HG03575 (cell line): ENCODE data around the gene SLC26A8.
"Not testable (repeated sequence)": the region's sequence is repeated elsewhere in the genome, so short reads cannot be mapped to it uniquely, and the experiment has no call there.

Experiments
- ATAC-seq: cut with Tn5 transposase; IDR thresholded peaks from one replicate; pipeline ENCODE4 v1.9.1; 2021; ENCODE audit not compliant: unreplicated experiment, insufficient number of reproducible peaks, low FRiP score; ENCODE audit errors: extremely low read depth

The SLC26A8 gene

DNA sequence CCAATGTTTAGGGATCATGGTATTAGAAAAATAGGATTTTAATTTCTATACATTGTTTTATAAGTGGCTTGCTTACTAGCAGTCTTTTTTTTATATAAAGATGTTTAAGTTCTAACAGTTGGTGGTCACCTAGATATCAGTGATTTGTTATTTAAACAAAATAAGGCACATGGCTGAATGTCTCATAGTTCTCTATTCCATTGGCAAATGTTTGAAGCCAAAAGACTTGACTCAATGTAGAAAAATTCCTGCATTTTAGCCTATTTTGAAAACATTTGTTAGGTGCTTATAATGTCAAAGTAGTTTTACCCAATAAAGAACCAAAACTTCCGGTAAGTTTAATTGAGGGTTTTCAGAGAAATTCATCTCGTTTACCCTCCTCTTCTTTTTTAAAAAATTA is 30.0 kb upstream of the SLC26A8 start:
- ATAC-seq: no peak

DNA sequence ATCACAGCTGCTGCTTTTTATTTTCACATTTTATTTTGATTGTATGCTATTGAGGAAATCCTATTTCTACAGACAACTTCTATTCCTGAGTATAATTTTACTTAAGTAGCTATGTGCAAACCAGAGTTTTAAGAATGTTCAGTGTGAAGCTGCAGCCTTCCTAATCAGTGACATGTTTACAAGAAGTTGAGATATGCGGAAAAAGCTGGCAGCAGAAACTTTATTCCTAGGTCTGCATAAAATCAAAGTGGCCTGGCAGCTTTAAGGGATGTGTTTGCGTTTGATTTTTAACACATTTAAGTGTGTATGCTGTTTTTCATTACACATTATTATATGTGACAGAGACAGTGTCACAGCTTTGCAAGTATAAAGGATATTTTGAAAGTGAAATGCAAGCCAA is 29.4 kb upstream of the SLC26A8 start:
- no peak for ATAC-seq

DNA sequence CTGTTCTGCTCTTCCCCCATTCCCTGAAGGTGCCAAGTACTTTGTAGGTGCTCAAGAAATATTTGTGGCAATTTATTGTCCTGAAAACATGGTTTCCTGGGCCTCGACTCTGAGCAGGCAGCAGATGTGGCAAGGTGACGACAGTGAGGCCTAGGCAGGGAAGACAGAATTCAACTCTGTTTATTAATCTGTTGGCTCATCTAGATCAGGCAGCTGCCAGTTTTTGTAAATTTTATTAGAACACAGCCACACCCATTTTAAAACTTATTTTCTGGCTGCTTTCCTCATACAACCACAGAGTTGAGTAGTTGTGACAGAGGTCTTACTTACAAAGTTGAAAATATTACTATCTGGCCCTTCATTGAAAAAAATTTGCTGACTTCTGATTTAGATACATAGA is 27.7 kb upstream of the SLC26A8 start:
- no peak for ATAC-seq

DNA sequence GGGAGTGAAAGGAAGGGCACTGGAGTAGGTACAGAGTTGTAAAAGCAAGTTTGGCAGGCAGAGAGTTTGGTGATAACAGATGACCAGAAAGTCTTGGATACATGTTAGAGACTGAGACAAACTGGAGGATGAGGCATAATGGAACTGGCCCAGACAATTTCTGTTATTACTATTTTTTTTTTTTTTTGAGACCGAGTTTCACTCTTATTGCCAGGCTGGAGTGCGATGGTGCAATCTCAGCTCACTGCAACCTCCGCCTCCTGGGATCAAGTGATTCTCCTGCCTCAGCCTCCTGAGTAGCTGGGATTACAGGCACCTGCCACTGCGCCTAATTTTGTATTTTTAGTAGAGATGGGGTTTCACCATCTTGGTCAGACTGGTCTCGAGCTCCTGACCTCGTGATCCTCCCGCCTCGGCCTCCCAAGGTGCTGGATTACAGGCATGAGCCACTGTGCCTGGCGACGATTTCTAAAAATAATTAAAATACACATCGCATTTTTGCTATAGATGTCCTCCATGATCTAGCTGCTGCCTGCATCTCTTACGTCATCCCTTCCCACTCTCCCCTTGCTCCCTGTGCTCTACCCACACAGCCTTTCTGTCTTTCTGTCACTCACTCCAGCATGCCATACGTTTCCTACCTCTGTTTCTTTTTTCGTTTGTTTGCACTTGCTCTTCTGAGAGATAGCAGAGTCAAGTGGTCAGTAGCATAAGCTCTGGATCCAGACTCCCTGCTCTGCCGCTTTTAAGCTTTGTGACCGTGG is 26.7 kb upstream of the SLC26A8 start:
- ATAC-seq: no peak

DNA sequence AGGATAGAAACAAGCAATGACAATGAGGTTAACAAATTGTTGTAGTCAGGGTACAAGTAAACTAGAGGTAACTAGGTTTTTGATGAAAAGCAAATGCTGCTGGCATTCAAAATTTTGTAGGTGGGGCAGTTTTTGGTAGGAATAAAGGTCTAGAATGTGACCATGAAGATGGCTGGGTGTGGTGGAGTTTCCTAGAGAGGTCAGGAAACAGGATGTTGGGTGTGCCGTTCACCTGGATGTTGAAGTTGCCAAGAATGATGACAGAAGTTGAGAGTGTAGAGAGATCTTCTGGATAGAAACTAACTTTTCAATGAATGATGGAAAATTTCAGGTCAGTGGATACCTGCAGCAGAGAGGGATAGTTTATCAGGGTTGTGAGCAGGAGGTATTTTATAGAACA is 25.9 kb upstream of the SLC26A8 start:
- ATAC-seq: no peak

DNA sequence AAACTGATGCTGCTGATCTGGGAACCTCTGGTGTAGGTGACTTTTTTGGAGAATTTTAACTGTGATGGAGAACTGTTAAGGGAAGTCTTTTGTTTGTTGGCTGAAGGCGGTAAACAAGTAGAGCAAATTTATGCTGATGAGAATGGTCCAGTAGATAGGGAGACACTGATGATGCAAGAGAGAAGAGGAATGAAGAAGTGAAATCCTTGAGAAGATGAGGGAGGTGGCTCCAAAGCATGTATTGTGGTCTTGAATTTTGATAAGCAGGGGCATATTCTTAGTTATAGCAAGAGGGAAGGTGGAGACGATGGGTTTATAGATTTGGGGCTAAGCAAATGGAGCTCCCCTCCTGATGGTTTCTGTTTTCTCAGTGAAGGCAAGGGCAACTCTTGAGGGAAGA is 25.1 kb upstream of the SLC26A8 start:
- no peak for ATAC-seq

DNA sequence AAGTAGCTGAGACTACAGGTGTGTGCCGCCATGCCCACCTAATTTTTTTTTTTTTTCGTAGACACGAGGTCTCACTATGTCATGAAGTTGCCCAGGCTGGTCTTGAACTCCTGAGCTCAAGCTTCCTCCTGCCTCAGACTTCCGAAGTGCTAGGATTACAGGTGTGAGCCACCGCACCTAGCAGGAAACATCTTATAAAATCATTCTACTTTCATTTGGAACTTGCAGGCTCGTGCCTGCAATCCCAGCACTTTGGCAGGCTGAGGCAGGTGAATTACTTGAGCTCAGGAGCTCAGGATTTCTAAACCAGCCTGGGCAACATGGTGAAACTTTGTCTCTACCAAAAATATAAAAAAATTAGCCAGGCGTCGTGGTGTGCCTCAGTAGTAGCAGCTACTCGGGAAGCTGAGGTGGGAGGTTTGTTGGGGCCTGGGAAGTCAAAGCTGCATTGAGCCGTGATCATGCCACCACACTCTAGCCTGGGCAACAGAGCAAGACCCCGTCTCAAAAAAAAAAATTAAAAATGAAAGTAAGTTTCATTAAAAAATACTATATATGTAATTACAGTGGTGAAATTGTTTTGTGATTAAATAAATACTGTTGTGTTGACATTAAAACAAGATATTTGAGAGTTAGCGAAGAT is 18.3 kb upstream of the SLC26A8 start:
- no peak for ATAC-seq

DNA sequence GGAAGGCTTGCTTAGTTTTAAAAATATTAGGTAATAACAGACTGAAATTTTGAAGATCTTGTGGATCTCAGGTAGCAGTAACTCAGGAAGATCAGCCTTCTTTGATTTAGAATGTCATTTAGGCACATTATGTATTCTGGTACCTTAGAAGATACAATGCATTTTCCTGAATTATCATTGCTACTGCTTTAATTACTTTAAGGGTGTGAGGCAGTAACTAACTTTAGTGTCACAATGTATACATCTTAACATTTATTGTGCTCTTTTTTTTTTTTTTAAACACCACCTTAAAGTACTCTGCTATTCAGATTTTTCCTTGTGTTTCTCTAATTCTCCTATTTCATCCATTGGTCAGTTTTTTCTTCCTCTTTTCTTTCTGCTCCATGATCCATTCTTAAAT is 16.5 kb upstream of the SLC26A8 start:
- no peak for ATAC-seq

DNA sequence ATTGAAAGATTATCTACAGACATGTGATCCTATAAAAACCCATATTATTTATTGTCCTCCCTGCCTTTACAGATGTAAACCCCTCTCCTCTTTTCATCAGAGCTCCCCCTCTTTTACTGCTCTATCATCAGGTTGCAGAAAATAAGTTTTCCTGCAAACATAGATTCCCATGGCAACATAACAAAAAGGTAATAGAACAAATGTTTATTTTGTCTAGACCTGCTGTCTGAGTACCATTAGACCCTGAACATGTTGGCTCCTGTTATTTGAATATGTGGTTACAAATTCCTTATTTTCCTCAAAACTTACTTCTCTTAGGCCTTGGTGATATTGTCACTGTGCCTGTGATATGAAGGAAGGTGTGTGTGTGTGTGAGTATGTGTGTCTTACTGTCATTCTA is 14.7 kb upstream of the SLC26A8 start:
- no peak for ATAC-seq

DNA sequence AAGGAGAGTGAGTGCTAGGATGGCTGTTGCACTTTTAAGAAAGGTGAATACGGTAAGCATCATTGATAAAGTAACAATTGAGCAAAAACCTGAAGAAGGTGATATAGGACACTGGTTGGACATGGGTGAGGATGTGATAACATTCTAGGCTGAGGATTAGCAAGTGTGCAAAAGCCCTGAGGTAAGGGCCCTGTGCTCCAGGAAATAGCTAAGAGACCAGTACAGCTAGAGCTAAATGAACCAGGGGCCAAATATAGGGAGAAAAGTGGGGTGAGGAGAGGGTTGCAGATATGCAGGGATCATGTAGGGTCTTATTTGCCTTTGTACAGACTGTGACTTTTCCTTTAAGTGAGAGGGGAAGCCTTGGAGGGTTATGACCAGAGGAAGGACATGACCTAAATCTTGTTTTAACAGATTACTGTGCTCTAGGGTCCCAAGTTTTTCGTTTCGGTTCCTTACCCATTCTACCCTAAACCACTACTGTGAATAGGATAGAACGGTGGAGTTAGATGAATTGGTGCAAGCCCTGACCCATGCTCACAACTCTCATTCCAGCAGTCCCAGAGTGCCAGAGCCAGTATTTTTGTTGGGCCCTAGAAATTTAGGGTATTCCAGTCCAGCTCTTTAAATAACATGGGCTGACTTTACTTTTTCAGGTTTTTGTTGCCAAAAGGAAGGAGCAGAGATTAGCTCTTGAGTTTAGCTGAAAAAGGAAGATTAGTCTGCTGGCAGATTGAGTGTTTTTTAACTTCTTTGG is 13.9 kb upstream of the SLC26A8 start:
- ATAC-seq: no peak

DNA sequence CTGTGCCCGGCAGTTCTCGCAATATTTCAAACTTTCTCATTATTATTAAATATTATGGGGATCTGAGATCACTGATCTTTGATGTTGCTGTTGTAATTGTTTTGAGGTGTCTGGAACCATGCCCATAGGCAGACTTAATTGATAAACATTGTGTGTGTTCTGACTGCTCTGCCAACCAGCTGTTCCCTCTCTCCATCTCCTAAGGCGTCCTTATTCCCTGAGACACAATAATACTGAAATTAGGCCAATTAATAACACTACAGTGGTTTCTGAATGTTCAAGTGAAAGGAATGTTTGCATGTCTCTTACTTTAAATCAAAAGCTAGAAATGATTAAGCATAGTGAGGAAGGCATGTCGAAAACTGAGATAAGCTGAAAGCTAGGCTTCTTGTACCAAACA is 10.8 kb upstream of the SLC26A8 start:
- ATAC-seq: no peak

DNA sequence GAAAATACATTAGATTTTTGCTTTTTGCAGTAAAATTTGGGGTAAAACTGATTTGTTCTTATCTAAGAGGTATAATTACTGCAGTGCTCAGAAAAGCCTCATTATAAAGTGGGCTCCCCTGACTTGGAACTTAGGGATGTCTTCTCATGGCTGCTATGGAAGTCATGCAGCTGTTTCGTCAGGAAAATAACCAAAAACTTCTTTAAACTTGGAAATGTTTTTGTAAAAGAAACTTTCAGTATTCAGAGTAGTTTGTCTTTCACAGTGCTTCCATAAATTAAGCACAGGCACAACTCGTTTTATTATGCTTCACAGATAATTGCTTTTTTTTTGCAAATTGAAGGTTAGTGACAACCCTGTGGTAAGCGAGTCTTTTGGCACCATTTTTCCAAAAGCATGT is 10.0 kb upstream of the SLC26A8 start:
- no peak for ATAC-seq

DNA sequence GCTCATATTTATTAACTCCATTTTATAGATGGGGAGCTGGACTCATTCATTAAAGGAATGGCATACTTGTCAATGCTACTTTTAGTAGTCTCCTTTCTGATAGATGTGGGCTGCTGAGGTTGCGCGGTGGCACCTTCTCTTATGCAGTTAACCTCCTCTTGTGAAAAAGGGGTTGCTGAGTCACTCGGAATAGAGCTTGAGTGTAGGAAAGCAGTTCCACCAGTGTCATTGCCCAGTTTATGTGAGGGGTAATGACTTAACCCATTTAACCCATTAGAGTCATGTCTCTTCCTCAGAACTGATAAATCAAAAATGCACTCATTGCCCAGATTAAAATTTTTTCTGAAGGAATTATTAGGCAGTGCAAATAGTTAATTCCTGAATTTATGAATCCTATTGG is 9.5 kb upstream of the SLC26A8 start:
- ATAC-seq: no peak

DNA sequence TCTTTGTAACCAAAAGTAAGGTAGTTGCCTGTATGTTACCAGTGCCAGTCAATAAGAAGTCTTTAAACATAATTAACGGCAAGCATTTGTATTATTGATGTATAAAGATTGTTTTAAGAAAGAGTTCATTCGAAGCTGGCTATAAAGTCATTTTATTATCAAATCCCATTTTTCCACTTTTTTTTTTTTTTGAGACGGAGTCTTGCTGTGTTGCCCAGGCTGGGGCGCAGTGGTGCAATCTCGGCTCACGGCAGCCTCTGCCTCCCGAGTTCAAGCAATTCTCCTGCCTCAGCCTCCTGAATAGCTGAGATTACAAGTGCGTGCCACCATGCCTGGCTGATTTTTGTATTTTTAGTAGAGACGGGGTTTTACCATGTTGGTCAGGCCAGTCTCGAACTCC is 8.7 kb upstream of the SLC26A8 start:
- ATAC-seq: not testable (repeated sequence)

DNA sequence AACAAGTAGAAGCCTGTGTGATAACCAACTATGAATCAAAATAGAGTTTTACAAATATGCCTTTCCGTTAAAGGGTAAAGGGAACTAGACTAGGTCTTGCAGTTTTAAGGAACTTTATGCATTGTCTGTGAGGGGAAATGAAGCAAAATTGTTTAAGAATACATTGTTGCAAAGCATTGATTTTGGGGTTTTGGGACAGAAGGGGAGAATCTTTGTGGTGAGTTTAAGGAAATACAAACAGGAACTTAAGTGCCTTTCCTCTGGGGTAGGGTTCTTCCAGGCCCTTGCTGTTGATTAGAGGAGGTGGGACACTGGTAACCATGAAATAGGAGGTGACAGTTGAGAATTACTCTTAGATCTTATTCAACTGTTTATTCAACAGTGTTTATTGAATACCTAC is 7.8 kb upstream of the SLC26A8 start:
- no peak for ATAC-seq

DNA sequence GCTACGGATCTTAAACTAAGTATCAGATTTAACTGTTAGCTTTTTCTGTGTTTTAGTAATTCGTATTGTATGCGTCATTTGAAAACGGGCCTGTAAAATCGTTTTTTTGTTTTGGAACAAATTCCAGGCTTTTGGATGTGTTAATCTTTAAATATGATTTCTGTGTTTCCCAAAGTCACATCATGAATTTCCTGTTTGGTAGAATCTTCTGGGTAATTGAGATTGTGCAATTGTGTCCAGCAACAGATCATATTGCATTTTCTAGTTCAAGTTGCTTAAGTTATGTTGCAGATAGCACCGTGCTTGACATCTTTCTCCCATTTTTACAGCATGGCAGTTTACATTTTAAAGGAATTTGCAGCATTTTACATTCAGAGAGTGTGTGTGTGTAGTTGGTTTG is 5.0 kb upstream of the SLC26A8 start:
- no peak for ATAC-seq

DNA sequence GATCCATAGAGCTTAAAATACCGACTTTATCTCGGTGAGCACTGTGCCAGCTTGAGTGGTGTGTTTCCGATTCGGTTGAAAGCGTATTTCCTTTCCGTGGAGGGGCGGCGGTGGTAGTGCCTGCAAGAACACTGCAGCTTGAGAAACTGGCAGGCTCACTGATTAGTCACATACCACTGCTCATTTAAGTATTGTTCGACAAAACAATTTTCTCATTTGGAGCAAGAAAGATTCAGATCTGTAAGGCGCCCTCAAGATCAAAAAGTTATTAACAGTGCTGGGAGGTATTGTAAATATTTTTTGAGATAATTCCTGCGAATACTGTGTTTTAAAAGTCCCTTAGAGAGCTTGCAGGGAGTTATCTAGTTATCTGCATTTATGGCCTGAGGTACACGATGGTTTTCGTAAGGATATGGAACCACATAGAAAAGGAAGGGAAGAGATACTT is 4.5 kb upstream of the SLC26A8 start:
- ATAC-seq: no peak

DNA sequence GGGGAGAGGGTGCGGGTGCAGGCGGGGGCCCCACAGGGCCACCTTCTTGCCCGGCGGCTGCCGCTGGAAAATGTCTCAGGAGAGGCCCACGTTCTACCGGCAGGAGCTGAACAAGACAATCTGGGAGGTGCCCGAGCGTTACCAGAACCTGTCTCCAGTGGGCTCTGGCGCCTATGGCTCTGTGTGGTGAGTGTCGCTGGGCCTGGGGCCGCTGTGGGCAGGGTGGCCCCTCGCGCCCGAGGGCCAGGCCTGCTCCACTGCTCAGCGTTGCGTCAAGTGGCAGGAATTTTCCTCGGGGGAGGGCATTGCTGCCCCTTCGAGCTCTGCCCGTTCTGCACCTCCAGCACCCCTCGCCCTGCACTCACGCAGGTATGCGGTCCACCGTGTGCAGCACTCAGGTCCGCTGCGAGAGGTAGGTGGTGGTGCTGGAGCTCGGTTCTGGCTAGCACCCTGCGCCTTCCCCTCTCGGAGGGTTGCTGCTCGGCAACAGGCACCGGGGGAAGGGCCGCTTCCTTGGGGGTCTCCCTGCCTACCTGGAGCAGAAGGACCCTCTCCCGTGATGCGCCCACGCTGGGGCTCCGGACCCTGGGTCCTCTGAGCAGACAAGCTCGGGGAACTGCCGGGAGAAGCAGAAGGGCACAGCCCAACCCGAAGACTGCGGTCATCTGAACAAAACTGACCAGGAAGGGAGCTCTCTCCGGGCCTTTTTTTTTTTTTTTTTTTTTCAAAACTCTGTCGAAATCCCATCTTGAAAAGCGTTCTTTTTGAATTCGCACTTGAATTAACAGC is 3.8 kb upstream of the SLC26A8 start:
- ATAC-seq: no peak

DNA sequence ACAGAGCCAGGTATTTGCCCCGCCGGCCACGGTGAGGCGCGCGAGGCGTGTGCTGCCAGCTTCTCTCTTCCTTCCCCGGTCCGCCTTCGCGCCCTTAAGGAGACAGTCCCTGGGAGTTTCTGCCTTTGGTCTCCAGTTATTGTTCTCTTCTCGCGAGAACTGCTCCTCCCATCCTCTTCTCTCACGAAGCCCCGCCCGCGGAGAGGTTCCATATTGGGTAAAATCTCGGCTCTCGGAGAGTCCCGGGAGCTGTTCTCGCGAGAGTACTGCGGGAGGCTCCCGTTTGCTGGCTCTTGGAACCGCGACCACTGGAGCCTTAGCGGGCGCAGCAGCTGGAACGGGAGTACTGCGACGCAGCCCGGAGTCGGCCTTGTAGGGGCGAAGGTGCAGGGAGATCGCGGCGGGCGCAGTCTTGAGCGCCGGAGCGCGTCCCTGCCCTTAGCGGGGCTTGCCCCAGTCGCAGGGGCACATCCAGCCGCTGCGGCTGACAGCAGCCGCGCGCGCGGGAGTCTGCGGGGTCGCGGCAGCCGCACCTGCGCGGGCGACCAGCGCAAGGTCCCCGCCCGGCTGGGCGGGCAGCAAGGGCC is 3.2 kb upstream of the SLC26A8 start, which contains the start of gene MAPK14:
Gene MAPK14 (plus strand): TSS at position 308 of the 587 bp plus-strand sequence. CDS start 350 bp downstream, outside the sequence.
- peak; percentile 88 for ATAC-seq
